Neural cell (in vitro differentiated cells): Measurements from ENCODE around the gene RASGEF1C. TPM values are rescaled to one million over a fixed set of nuclear protein-coding genes. Genes with fewer than 3 reads are reported as not detected.

Experiments used
- H2AFZ ChIP-seq: fragments of 200-600, 300-800 bp; sonication (generic), shearing (Covaris generic); 2 replicates; pipeline ENCODE4 v1.6.0; 2014; ENCODE audit warnings: low read depth, mild to moderate bottlenecking, antibody characterized with exemption, low read length, moderate library complexity
- H3F3A ChIP-seq: fragments of 200-600 bp; shearing (Covaris generic); 2 replicates; pipeline ENCODE4 v1.6.1; 2016; ENCODE audit warnings: mild to moderate bottlenecking, moderate library complexity, mixed read lengths, antibody characterized with exemption, low read length; ENCODE audit not compliant: insufficient read depth, poor library complexity, severe bottlenecking
- H3K27ac ChIP-seq: fragments of 200-600, 300-800 bp; sonication (generic), shearing (Covaris generic); 2 replicates; pipeline ENCODE4 v1.5.1; 2014; ENCODE audit warnings: mild to moderate bottlenecking, low read length, moderate library complexity
- H3K27me3 ChIP-seq: fragments of 300-800, 200-600 bp; sonication (generic), shearing (Covaris generic); 2 replicates; pipeline ENCODE4 v1.6.0; 2014; ENCODE audit warnings: mild to moderate bottlenecking, low read depth, low read length, moderate library complexity; ENCODE audit not compliant: insufficient read depth
- H3K36me3 ChIP-seq: fragments of 300-800, 200-600 bp; sonication (generic), shearing (Covaris generic); 2 replicates; pipeline ENCODE4 v1.5.1; 2014; ENCODE audit warnings: mild to moderate bottlenecking, antibody characterized with exemption, low read length, moderate library complexity; ENCODE audit not compliant: insufficient read depth
- H3K4me2 ChIP-seq: fragments of 300-800, 200-600 bp; sonication (generic), shearing (Covaris generic); 2 replicates; pipeline ENCODE4 v1.6.0; 2014; ENCODE audit warnings: mild to moderate bottlenecking, low read length
- H3K4me3 ChIP-seq: fragments of 300-800, 200-600 bp; sonication (generic), shearing (Covaris generic); 2 replicates; pipeline ENCODE4 v1.5.1; 2014; ENCODE audit warnings: mild to moderate bottlenecking, low read length, moderate library complexity
- H3K79me2 ChIP-seq: fragments of 200-600 bp; shearing (Covaris generic); replicated peaks from 2 replicates; pipeline ENCODE4 v1.6.0; 2014; ENCODE audit warnings: mild to moderate bottlenecking, low read length, moderate library complexity; ENCODE audit not compliant: insufficient read depth
- H3K9ac ChIP-seq: fragments of 300-800, 200-600 bp; sonication (generic), shearing (Covaris generic); 2 replicates; pipeline ENCODE4 v1.6.1; 2016; ENCODE audit warnings: mild to moderate bottlenecking, low read length, mixed read lengths
- H3K9me2 ChIP-seq: fragments of 200-600 bp; shearing (Covaris generic); 2 replicates; pipeline ENCODE4 v1.6.1; 2016; ENCODE audit warnings: mild to moderate bottlenecking, low read length, mixed read lengths; ENCODE audit not compliant: insufficient read depth
- H3K9me3 ChIP-seq: fragments of 200-600, 300-800 bp; sonication (generic), shearing (Covaris generic); 2 replicates; pipeline ENCODE4 v1.6.1; 2016; ENCODE audit warnings: mild to moderate bottlenecking, mixed run types, low read length, moderate library complexity, mixed read lengths
- H4K20me1 ChIP-seq: fragments of 200-600 bp; shearing (Covaris generic); 2 replicates; pipeline ENCODE4 v1.6.1; 2016; ENCODE audit warnings: mild to moderate bottlenecking, mixed run types; ENCODE audit not compliant: insufficient read depth
- CTCF ChIP-seq: fragments of 450-650 bp; IDR thresholded peaks from 2 replicates; pipeline ENCODE4 v1.5.1; 2014; ENCODE audit warnings: antibody characterized with exemption, mild to moderate bottlenecking, moderate library complexity; ENCODE audit not compliant: poor library complexity, severe bottlenecking
- EP300 ChIP-seq: fragments of 450-650 bp; conservative IDR thresholded peaks from 2 replicates; pipeline ENCODE4 v1.6.1; 2014; ENCODE audit warnings: antibody characterized with exemption, mild to moderate bottlenecking, moderate library complexity; ENCODE audit not compliant: poor library complexity, severe bottlenecking
- EZH2 ChIP-seq: fragments of 200-600, 300-800 bp; shearing (Covaris generic), sonication (generic); IDR thresholded peaks from 2 replicates; pipeline ENCODE4 v1.6.1; 2014; ENCODE audit warnings: antibody characterized with exemption, low read length, borderline replicate concordance, mild to moderate bottlenecking; ENCODE audit not compliant: insufficient read depth, poor library complexity, severe bottlenecking
- MXI1 ChIP-seq: fragments of 450-650 bp; conservative IDR thresholded peaks from 2 replicates; pipeline ENCODE4 v1.6.1; 2014; ENCODE audit warnings: antibody characterized with exemption, mild to moderate bottlenecking; ENCODE audit not compliant: poor library complexity, severe bottlenecking
- POLR2AphosphoS5 ChIP-seq: IDR thresholded peaks from 2 replicates; pipeline ENCODE4 v1.6.1; 2012
- RAD21 ChIP-seq: fragments of 450-650 bp; conservative IDR thresholded peaks from 2 replicates; pipeline ENCODE4 v1.6.1; 2014; ENCODE audit warnings: antibody characterized with exemption, mild to moderate bottlenecking, moderate library complexity
- REST ChIP-seq: IDR thresholded peaks from 2 replicates; pipeline ENCODE4 v1.6.1; 2012; ENCODE audit warnings: borderline replicate concordance
- SMC3 ChIP-seq: fragments of 450-650 bp; conservative IDR thresholded peaks from 2 replicates; pipeline ENCODE4 v1.6.1; 2014; ENCODE audit warnings: antibody characterized with exemption, mild to moderate bottlenecking, moderate library complexity; ENCODE audit not compliant: poor library complexity
- TAF1 ChIP-seq: IDR thresholded peaks from 2 replicates; pipeline ENCODE4 v1.6.1; 2012; ENCODE audit warnings: low read depth
- polyA plus RNA-seq: library from polyadenylated mRNA; depleted of rRNA; stranded (reverse); fragments of >200 nt; gene quantifications from 2 replicates; pipeline ENCODE4 v1.2.3, GENCODE V29; 2014

The RASGEF1C gene
- polyA plus RNA-seq, 1 donor from 2014 or later = 5.3 TPM

DNA sequence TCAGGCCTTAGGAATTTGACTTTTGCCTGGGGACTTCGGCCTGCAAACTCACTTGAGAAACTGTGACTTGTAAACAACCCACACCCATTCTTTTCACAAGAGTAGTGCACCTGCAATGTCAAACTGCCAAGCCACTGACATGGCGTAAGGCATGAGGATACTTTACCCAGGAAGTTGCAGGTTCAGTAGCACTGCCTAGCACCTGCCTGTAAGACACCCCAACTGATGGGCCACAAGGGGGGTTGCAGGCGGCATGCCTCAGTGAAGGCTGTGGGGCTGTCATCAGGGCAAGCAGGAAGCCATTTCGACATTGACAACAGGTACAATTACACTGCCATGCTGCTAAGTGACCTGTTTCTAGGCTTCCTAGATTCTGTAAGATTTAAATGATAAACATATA is 41.3 kb upstream of the RASGEF1C start:
- Histone ChIP-seq H2AFZ (no peak overlapping the region), H3K9ac (no peak overlapping the region), H3K9me3 (peaks cover 19% of the 10 kb centered on the region), H3K9me2 (no peaks in the 10 kb centered on the region), H4K20me1 (no peaks in the 10 kb centered on the region), H3K27ac (no peak overlapping the region), H3F3A (no peaks in the 10 kb centered on the region), H3K36me3 (peaks cover 34% of the 10 kb centered on the region), H3K79me2 (no peaks in the 10 kb centered on the region), H3K27me3 (no peaks in the 10 kb centered on the region), H3K4me3 (no peak overlapping the region), H3K4me2 (no peak overlapping the region)
- TF ChIP-seq REST = no peak
- no peak for TF ChIP-seq RAD21
- no peak for TF ChIP-seq CTCF

GRCh38 chr5:180241600-180241999 is 32.6 kb upstream of the RASGEF1C start:
- Histone ChIP-seq H3K9me3 (no peaks in the 10 kb centered on the region), H3F3A (no peaks in the 10 kb centered on the region), H3K9ac (no peak overlapping the region), H3K27me3 (no peaks in the 10 kb centered on the region), H2AFZ (no peak overlapping the region), H3K9me2 (no peaks in the 10 kb centered on the region), H3K27ac (no peak overlapping the region), H3K4me3 (no peak overlapping the region), H3K36me3 (peaks cover 5% of the 10 kb centered on the region), H3K79me2 (no peaks in the 10 kb centered on the region), H4K20me1 (no peaks in the 10 kb centered on the region), H3K4me2 (no peak overlapping the region)
- no peak for TF ChIP-seq REST
- no peak for TF ChIP-seq POLR2AphosphoS5
- no peak for TF ChIP-seq EZH2
- TF ChIP-seq SMC3 = no peak
- TF ChIP-seq CTCF = no peak
- TF ChIP-seq MXI1 = no peak
- no peak for TF ChIP-seq TAF1
- no peak for TF ChIP-seq RAD21
- no peak for TF ChIP-seq EP300
